ENCODE data around the gene CHTOP.

The CHTOP gene

DNA sequence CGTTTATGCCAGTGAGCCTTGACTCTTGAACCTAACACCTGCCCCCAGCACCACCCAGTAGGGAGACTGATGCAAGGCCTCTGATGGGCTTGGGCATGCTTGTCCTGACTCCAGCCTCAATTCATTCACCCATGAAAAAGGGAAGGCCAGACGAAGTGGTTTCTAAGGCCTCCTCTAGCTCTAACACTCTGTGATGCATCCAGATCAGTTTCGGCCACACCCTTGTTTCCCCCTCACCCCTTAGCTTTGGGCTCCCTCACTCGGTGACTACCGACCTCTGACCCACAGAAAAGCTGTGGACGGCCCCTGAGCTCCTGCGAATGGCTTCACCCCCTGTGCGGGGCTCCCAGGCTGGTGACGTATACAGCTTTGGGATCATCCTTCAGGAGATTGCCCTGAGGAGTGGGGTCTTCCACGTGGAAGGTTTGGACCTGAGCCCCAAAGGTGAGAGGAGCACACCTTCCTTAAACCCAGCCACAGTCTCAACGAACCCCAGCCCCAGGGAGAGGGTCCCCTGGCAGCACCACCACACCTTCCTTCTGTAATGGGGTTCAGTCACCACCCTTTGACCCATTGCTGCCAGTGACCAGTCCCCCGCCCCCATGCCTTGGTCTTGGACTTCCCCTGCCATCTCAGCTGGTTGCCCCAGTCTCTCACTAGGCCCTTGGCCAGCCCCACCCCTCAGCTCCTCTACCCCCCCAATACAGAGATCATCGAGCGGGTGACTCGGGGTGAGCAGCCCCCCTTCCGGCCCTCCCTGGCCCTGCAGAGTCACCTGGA, 53.7 kb downstream of the CHTOP start:
- no peak for DNase-seq
- ATAC-seq, result no peak

DNA sequence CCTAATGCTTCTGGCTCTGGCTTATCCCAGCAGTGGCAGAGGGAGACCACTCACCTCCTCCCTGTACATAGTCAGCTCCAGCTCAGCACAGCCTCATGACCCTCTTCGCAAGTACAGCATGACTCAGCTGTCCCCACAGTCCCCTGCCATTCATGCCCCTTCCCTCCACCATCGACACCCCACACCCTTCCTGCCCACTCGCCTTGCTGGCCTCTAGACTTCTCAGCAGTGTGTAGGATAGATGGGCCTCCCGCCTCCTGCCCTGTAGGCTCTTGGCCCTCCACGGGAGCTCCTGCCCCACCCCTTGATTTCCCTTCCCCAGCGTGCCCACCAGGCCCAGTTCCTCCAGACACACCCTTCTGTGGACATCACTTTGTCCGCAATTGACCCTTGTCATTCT, 54.4 kb downstream of the CHTOP start:
- DNase-seq (no peak), ATAC-seq (no peak)

GRCh38 chr1:153688736-153689328, 55.0 kb downstream of the CHTOP start:
- ATAC-seq (no peak), DNase-seq (no peak)

- DNase-seq (no peak), ATAC-seq (no peak)
Measured at GRCh38 chr1:153693466-153693865, 59.6 kb downstream of the CHTOP start.
